Glutamatergic neuron (in vitro differentiated cells): Measurements from ENCODE around the gene RNF149. TPM values are rescaled to one million over a fixed set of nuclear protein-coding genes. Genes with fewer than 3 reads are reported as not detected.

Source experiments
- DNase-seq: peaks from one replicate; pipeline ENCODE4 v3.0.0; 2022
- H3K27ac Mint-ChIP-seq: one replicate; pipeline ENCODE4 v1.8.0; 2020; ENCODE audit warnings: mild to moderate bottlenecking, mixed read lengths, inconsistent platforms; ENCODE audit not compliant: unreplicated experiment
- H3K27me3 Mint-ChIP-seq: one replicate; pipeline ENCODE4 v1.8.0; 2020; ENCODE audit warnings: mild to moderate bottlenecking, moderate library complexity, mixed read lengths, inconsistent platforms; ENCODE audit not compliant: unreplicated experiment
- H3K36me3 Mint-ChIP-seq: one replicate; pipeline ENCODE4 v1.8.0; 2020; ENCODE audit warnings: mild to moderate bottlenecking, mixed read lengths, inconsistent platforms; ENCODE audit not compliant: unreplicated experiment
- H3K4me1 Mint-ChIP-seq: one replicate; pipeline ENCODE4 v1.8.0; 2020; ENCODE audit warnings: mild to moderate bottlenecking, low read depth, mixed read lengths, inconsistent platforms; ENCODE audit not compliant: unreplicated experiment
- H3K4me3 Mint-ChIP-seq: one replicate; pipeline ENCODE4 v1.8.0; 2020; ENCODE audit warnings: mild to moderate bottlenecking, mixed read lengths, inconsistent platforms; ENCODE audit not compliant: unreplicated experiment
- H3K9me3 Mint-ChIP-seq: one replicate; pipeline ENCODE4 v1.8.0; 2020; ENCODE audit warnings: mild to moderate bottlenecking, moderate library complexity, mixed read lengths, inconsistent platforms; ENCODE audit not compliant: unreplicated experiment
- CTCF ChIP-seq: fragments of 200-600 bp; sonication (generic); IDR thresholded peaks from one replicate; pipeline ENCODE4 v1.5.0; 2021; ENCODE audit not compliant: partially characterized antibody, unreplicated experiment
- total RNA-seq: library from RNA; stranded (reverse); fragmentation: NEBNext Ultra II Directional; extraction: Animal tissue kit (Norgen Biotek cat#: 25700); gene quantifications from one replicate; pipeline ENCODE4 v1.2.1, GENCODE V29; 2021; ENCODE audit not compliant: unreplicated experiment

The RNF149 gene
- total RNA-seq, 1 donor from 2014 or later = 26.9 TPM

GRCh38 chr2:101274142-101274541 lies 34.4 kb downstream of the RNF149 start:
- H3K4me3 Mint-ChIP-seq = no peak overlapping the region
- no peak for DNase-seq
- H3K36me3 Mint-ChIP-seq = no peaks in the 10 kb centered on the region
- TF ChIP-seq CTCF = no peak
- H3K27me3 Mint-ChIP-seq = peaks cover 2% of the 10 kb centered on the region
- no peaks in the 10 kb centered on the region for H3K9me3 Mint-ChIP-seq
- H3K27ac Mint-ChIP-seq = no peak overlapping the region
- no peaks in the 10 kb centered on the region for H3K4me1 Mint-ChIP-seq

GRCh38 chr2:101273056-101273455 lies 35.4 kb downstream of the RNF149 start:
- Mint-ChIP-seq H3K9me3 (no peaks in the 10 kb centered on the region), H3K4me3 (no peak overlapping the region), H3K36me3 (no peaks in the 10 kb centered on the region), H3K27ac (no peak overlapping the region), H3K4me1 (no peaks in the 10 kb centered on the region), H3K27me3 (peaks cover 2% of the 10 kb centered on the region)
- no peak for TF ChIP-seq CTCF
- DNase-seq = no peak

- DNase-seq = no peak
- Mint-ChIP-seq H3K9me3 (no peaks in the 10 kb centered on the region), H3K4me1 (no peaks in the 10 kb centered on the region), H3K27ac (no peak overlapping the region), H3K4me3 (no peak overlapping the region), H3K27me3 (peaks cover 2% of the 10 kb centered on the region), H3K36me3 (no peaks in the 10 kb centered on the region)
- TF ChIP-seq CTCF = no peak
These were observed 36.3 kb downstream of the RNF149 start for GRCh38 chr2:101272045-101272784.

GRCh38 chr2:101270700-101271259 lies 37.7 kb downstream of the RNF149 start:
- Mint-ChIP-seq H3K4me3 (no peak overlapping the region), H3K36me3 (no peaks in the 10 kb centered on the region), H3K4me1 (no peaks in the 10 kb centered on the region), H3K27ac (no peak overlapping the region), H3K27me3 (peaks cover 2% of the 10 kb centered on the region), H3K9me3 (no peaks in the 10 kb centered on the region)
- no peak for DNase-seq
- TF ChIP-seq CTCF = no peak
